GM12891 (cell line): Measurements from ENCODE around the gene CRTC3.

Source experiments
- DNase-seq: peaks from one replicate; pipeline ENCODE4 v3.0.0; 2011; ENCODE audit warnings: low spot score; ENCODE audit not compliant: insufficient read length
- FAIRE-seq: peaks from 2 replicates; lab custom pipeline; 2011; peaks lifted over from hg19 to GRCh38; lab: Jason Lieb, UNC
- PAX5 ChIP-seq: IDR thresholded peaks from 2 replicates; pipeline ENCODE4 v1.6.1; 2011; ENCODE audit warnings: low read length, moderate library complexity, mild to moderate bottlenecking; ENCODE audit not compliant: insufficient read depth, severe bottlenecking
- POLR2A ChIP-seq: IDR thresholded peaks from 2 replicates; pipeline ENCODE4 v1.6.1; 2011; ENCODE audit warnings: low read depth, low read length, control low read depth
- POLR2AphosphoS5 ChIP-seq: IDR thresholded peaks from 2 replicates; pipeline ENCODE4 v1.6.1; 2011; ENCODE audit warnings: low read depth, low read length, control low read depth
- POU2F2 ChIP-seq: IDR thresholded peaks from 2 replicates; pipeline ENCODE4 v1.6.1; 2011; ENCODE audit warnings: low read depth, mild to moderate bottlenecking, control low read depth, low read length, moderate library complexity
- SPI1 ChIP-seq: IDR thresholded peaks from 2 replicates; pipeline ENCODE4 v1.6.1; 2011; ENCODE audit warnings: low read depth, low read length, control low read depth
- TAF1 ChIP-seq: IDR thresholded peaks from 2 replicates; pipeline ENCODE4 v1.6.1; 2011; ENCODE audit warnings: low read depth, low read length, control low read depth

The CRTC3 gene

DNA sequence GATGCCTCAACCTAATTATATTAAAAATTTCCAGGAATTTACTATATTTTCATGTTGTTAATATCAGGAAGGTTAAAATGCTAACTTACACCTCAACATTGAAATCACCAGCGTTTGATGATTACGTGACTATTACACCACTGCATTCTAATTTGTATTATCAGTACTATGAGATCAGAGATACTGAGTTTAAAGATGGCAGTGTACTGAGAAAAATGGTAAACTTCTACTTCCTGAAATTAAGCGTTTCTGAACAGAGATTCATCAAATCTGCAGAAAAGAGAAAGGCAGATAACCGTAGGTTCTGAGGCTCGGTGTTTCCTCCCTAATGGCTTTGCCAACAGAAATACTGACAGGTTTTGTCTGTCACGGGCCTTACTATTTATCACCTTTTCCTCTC is 69.9 kb downstream of the CRTC3 start:
- TF ChIP-seq SPI1, result no peak
- TF ChIP-seq PAX5, result no peak
- no peak for TF ChIP-seq TAF1
- DNase-seq (no peak), FAIRE-seq (no peak)

GRCh38 chr15:90600954-90601353 is 71.2 kb downstream of the CRTC3 start:
- TF ChIP-seq POU2F2 (no peak), POLR2AphosphoS5 (no peak), SPI1 (no peak), POLR2A (no peak), TAF1 (no peak), PAX5 (no peak)
- DNase-seq, result no peak
- FAIRE-seq, result no peak

GRCh38 chr15:90603893-90604292 is 74.2 kb downstream of the CRTC3 start:
- FAIRE-seq, result peak; percentile 16
- no peak for DNase-seq
- TF ChIP-seq TAF1 (no peak), POLR2AphosphoS5 (no peak), POU2F2 (no peak), SPI1 (no peak), POLR2A (no peak), PAX5 (no peak)

DNA sequence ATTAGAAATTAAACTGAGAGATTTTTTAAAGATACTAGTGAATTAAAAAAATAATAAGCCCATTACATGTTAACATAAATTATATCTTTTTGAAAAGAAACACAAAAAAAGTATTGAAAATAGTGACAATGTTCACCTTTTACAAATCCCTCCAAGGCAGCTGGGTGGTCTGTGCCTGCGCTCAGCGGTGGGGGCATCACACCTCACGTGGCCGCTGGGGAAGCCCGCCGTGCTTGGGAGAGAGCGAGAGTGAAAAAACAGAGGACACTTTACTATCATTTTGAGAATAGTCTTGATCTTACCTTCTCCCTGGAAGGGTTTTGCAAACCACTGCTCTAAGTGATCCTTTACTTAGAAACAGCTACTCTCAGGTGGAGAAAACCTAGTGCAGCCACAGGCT is 76.9 kb downstream of the CRTC3 start:
- FAIRE-seq (no peak), DNase-seq (no peak)
- TF ChIP-seq SPI1 (no peak), TAF1 (no peak), POU2F2 (no peak), POLR2A (no peak), PAX5 (no peak), POLR2AphosphoS5 (no peak)

DNA sequence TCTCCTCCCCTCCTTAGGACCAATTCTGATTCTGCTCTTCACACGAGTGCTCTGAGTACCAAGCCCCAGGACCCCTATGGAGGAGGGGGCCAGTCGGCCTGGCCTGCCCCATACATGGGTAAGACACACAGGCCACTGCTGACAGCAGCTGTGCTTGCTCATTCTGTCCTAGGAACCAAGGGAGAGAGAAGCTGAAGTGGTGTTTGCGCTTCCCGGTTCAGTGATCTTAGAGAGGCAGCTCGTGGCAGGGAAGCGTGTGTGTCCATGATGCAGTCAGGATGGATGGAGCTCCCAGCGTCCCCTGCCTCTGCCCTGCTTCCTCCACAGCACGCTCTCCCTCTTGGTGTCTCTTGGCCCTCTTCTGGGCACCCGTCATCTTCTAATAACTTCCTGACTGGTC is 77.6 kb downstream of the CRTC3 start:
- no peak for TF ChIP-seq POLR2AphosphoS5
- TF ChIP-seq PAX5, result no peak
- no peak for TF ChIP-seq SPI1
- TF ChIP-seq POLR2A, result no peak
- no peak for TF ChIP-seq TAF1
- no peak for TF ChIP-seq POU2F2
- DNase-seq (no peak), FAIRE-seq (no peak)

GRCh38 chr15:90609242-90610180 is 79.8 kb downstream of the CRTC3 start:
- DNase-seq (no peak), FAIRE-seq (no peak)
- TF ChIP-seq POLR2AphosphoS5 (no peak), POLR2A (no peak), SPI1 (no peak), TAF1 (no peak), POU2F2 (no peak), PAX5 (no peak)

GRCh38 chr15:90610190-90610589 is 80.5 kb downstream of the CRTC3 start:
- FAIRE-seq (no peak), DNase-seq (no peak)
- TF ChIP-seq SPI1 (no peak), PAX5 (no peak)

DNA sequence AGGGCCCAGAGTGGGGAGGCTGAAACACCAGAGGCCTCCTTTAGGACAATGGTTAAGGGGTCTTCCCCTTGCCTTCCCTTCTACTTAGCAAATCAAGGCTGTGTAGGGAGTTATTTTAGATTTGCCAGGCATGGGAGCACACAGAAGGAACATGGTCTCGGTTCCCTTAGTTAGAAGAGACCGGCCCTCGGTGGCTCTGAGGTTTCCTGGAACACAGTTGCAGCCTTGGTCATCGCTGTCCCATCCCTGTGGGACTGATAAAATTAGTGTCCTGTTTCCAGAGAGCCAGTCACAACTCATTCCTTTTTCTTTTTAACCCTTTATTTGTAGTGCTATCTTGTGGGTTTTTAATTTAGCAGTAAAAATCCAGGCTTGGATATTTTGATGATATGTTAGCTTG is 81.4 kb downstream of the CRTC3 start:
- TF ChIP-seq POU2F2 (no peak), POLR2A (no peak), PAX5 (no peak), SPI1 (no peak), POLR2AphosphoS5 (no peak), TAF1 (no peak)
- no peak for DNase-seq
- FAIRE-seq, result no peak

- FAIRE-seq, result no peak
These were observed 87.4 kb downstream of the CRTC3 start for GRCh38 chr15:90617171-90617570.

DNA sequence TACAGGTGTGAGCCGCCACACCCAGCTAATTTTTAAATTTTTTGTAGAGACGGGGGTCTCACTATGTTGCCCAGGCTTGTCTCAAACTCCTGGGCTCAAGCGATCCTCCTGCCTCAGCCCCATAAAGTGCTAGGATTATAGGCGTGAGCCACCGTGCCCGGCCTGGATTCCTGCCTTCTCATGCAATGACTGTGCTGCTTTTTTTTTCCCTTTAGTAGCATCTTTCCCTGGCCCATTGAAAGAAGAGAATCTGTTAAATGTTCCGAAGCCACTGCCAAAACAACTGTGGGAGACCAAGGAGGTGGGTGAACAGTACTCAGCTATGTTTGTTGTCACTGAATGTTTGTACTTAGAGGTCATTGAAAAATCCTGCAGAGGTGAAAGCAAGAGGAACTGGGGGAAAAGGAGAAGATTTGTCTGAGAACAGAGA is 88.0 kb downstream of the CRTC3 start:
- DNase-seq (no peak), FAIRE-seq (no peak)
- no peak for TF ChIP-seq TAF1
- no peak for TF ChIP-seq POU2F2
- TF ChIP-seq POLR2A, result no peak
- no peak for TF ChIP-seq PAX5
- TF ChIP-seq SPI1, result no peak
- no peak for TF ChIP-seq POLR2AphosphoS5

More at GRCh38 chr15:90617171-90617570, 87.4 kb downstream of the CRTC3 start:
- no peak for TF ChIP-seq POU2F2
- no peak for TF ChIP-seq TAF1
- no peak for TF ChIP-seq POLR2AphosphoS5
- no peak for TF ChIP-seq POLR2A
- no peak for TF ChIP-seq PAX5
- TF ChIP-seq SPI1, result no peak
- no peak for DNase-seq
